HPDE6-E6E7 (cell line): ENCODE data around the gene ATPAF1.

ENCODE experiments used
- DNase-seq: peaks from one replicate; pipeline ENCODE4 v3.0.0; 2011; ENCODE audit warnings: missing footprints; ENCODE audit errors: extremely low spot score

Gene ATPAF1

GRCh38 chr1:46650491-46650890, 17.7 kb downstream of the ATPAF1 start:
- no peak for DNase-seq

- no peak for DNase-seq
Measured at GRCh38 chr1:46649764-46650163, 18.4 kb downstream of the ATPAF1 start.

GRCh38 chr1:46647611-46648010, 20.6 kb downstream of the ATPAF1 start:
- no peak for DNase-seq

- DNase-seq = no peak
Measured at GRCh38 chr1:46646844-46647243, 21.3 kb downstream of the ATPAF1 start.

GRCh38 chr1:46646331-46646730, 21.8 kb downstream of the ATPAF1 start:
- DNase-seq = no peak

- no peak for DNase-seq
Measured at GRCh38 chr1:46645815-46646214, 22.3 kb downstream of the ATPAF1 start.

GRCh38 chr1:46643368-46643775, 24.8 kb downstream of the ATPAF1 start:
- DNase-seq = no peak

GRCh38 chr1:46642115-46642680, 26.0 kb downstream of the ATPAF1 start:
- DNase-seq = no peak

GRCh38 chr1:46639547-46639946, 28.6 kb downstream of the ATPAF1 start:
- DNase-seq = peak; percentile 34

- DNase-seq = no peak
Measured at GRCh38 chr1:46638921-46639320, 29.2 kb downstream of the ATPAF1 start.

GRCh38 chr1:46637444-46638083, 30.6 kb downstream of the ATPAF1 start:
- no peak for DNase-seq

- no peak for DNase-seq
Measured at GRCh38 chr1:46635205-46635604, 33.0 kb downstream of the ATPAF1 start.

- DNase-seq = no peak
Measured at GRCh38 chr1:46630719-46631118, 37.4 kb downstream of the ATPAF1 start.

- DNase-seq = no peak
Measured at GRCh38 chr1:46623743-46624644, 44.2 kb downstream of the ATPAF1 start.

GRCh38 chr1:46622344-46622743, 45.8 kb downstream of the ATPAF1 start:
- no peak for DNase-seq

GRCh38 chr1:46621930-46622329, 46.2 kb downstream of the ATPAF1 start:
- no peak for DNase-seq

- DNase-seq = no peak
Measured at GRCh38 chr1:46619656-46620258, 48.4 kb downstream of the ATPAF1 start.

- no peak for DNase-seq
Measured at GRCh38 chr1:46618754-46619415, 49.3 kb downstream of the ATPAF1 start.

GRCh38 chr1:46617833-46618232, 50.3 kb downstream of the ATPAF1 start:
- DNase-seq = no peak

- DNase-seq = no peak
Measured at GRCh38 chr1:46617108-46617800, 50.9 kb downstream of the ATPAF1 start.
